H9 (cell line): ENCODE measurements around the gene ALKBH2. TPM values are rescaled to one million over a fixed set of nuclear protein-coding genes. Genes with fewer than 3 reads are reported as not detected.

Source experiments
- DNase-seq: peaks from one replicate; pipeline ENCODE4 v3.0.0-alpha.2; 2017
- H2AFZ ChIP-seq: one replicate; pipeline ENCODE4 v1.6.1; 2013; ENCODE audit warnings: mild to moderate bottlenecking, low read length, control low read depth, moderate library complexity
- H2AK5ac ChIP-seq: 2 replicates; pipeline ENCODE4 v1.6.1; 2013; ENCODE audit warnings: low read length, control low read depth, mixed read lengths; ENCODE audit not compliant: insufficient read length
- H2BK120ac ChIP-seq: one replicate; pipeline ENCODE4 v1.6.1; 2013; ENCODE audit warnings: low read depth, mild to moderate bottlenecking, low read length, control low read depth, inconsistent platforms; ENCODE audit not compliant: poor library complexity, severe bottlenecking
- H2BK12ac ChIP-seq: 2 replicates; pipeline ENCODE4 v1.6.1; 2013; ENCODE audit warnings: low read length, control low read depth, mixed read lengths, low read depth; ENCODE audit not compliant: insufficient read length
- H2BK15ac ChIP-seq: 2 replicates; pipeline ENCODE4 v1.6.1; 2013; ENCODE audit warnings: low read depth, low read length, control low read depth
- H2BK20ac ChIP-seq: one replicate; pipeline ENCODE4 v1.6.1; 2013; ENCODE audit warnings: low read depth, mild to moderate bottlenecking, low read length, control low read depth, inconsistent platforms; ENCODE audit not compliant: poor library complexity, severe bottlenecking
- H2BK5ac ChIP-seq: 2 replicates; pipeline ENCODE4 v1.6.1; 2013; ENCODE audit warnings: low read length, control low read depth, mixed read lengths; ENCODE audit not compliant: insufficient read length
- H3K14ac ChIP-seq: 2 replicates; pipeline ENCODE4 v1.6.1; 2013; ENCODE audit warnings: low read length, control low read depth; ENCODE audit not compliant: insufficient read depth
- H3K18ac ChIP-seq: 2 replicates; pipeline ENCODE4 v1.6.1; 2013; ENCODE audit warnings: low read depth, mild to moderate bottlenecking, mixed read lengths, low read length, control low read depth; ENCODE audit not compliant: insufficient read length
- H3K23ac ChIP-seq: 2 replicates; pipeline ENCODE4 v1.6.1; 2013; ENCODE audit warnings: low read length, control low read depth, mixed read lengths, low read depth; ENCODE audit not compliant: insufficient read length
- H3K23me2 ChIP-seq: 2 replicates; pipeline ENCODE4 v1.6.1; 2013; ENCODE audit warnings: low read depth, mild to moderate bottlenecking, mixed read lengths, low read length, control low read depth; ENCODE audit not compliant: insufficient read length, poor library complexity, severe bottlenecking
- H3K27ac ChIP-seq: 2 replicates; pipeline ENCODE4 v1.5.1; 2013; ENCODE audit warnings: low read length, control low read depth, mixed read lengths, low read depth; ENCODE audit not compliant: insufficient read length
- H3K27me3 ChIP-seq: 2 replicates; pipeline ENCODE4 v1.6.1; 2013; ENCODE audit warnings: low read length, control low read depth, inconsistent platforms; ENCODE audit not compliant: insufficient read depth
- H3K4ac ChIP-seq: 2 replicates; pipeline ENCODE4 v1.6.1; 2013; ENCODE audit warnings: low read depth, mild to moderate bottlenecking, control low read depth, inconsistent platforms, low read length, moderate library complexity
- H3K4me1 ChIP-seq: 2 replicates; pipeline ENCODE4 v1.6.1; 2013; ENCODE audit warnings: low read length, control low read depth, inconsistent platforms; ENCODE audit not compliant: insufficient read depth
- H3K4me2 ChIP-seq: 2 replicates; pipeline ENCODE4 v1.6.1; 2013; ENCODE audit warnings: low read length, control low read depth, mixed read lengths; ENCODE audit not compliant: insufficient read length, insufficient read depth
- H3K56ac ChIP-seq: 2 replicates; pipeline ENCODE4 v1.6.1; 2013; ENCODE audit warnings: low read depth, mild to moderate bottlenecking, mixed read lengths, low read length, control low read depth; ENCODE audit not compliant: insufficient read length
- H3K79me1 ChIP-seq: 2 replicates; pipeline ENCODE4 v1.6.1; 2013; ENCODE audit warnings: low read depth, mild to moderate bottlenecking, moderate library complexity, low read length, control low read depth, inconsistent platforms; ENCODE audit not compliant: insufficient read depth, poor library complexity, severe bottlenecking
- H3K79me2 ChIP-seq: 2 replicates; pipeline ENCODE4 v1.6.1; 2013; ENCODE audit warnings: low read length, control low read depth, inconsistent platforms; ENCODE audit not compliant: insufficient read depth
- H3K9ac ChIP-seq: 2 replicates; pipeline ENCODE4 v1.6.1; 2013; ENCODE audit warnings: low read length, control low read depth, mixed read lengths; ENCODE audit not compliant: insufficient read length; ENCODE audit errors: extremely low read depth
- H3K9me3 ChIP-seq: one replicate; pipeline ENCODE4 v1.6.1; 2013; ENCODE audit warnings: low read depth, low read length, inconsistent platforms; ENCODE audit not compliant: control insufficient read depth
- H3T11ph ChIP-seq: one replicate; pipeline ENCODE4 v1.6.1; 2013; ENCODE audit warnings: mild to moderate bottlenecking, low read length, control low read depth, inconsistent platforms
- H4K20me1 ChIP-seq: one replicate; pipeline ENCODE4 v1.6.1; 2013; ENCODE audit not compliant: control insufficient read depth, insufficient read length, insufficient read depth
- H4K5ac ChIP-seq: 2 replicates; pipeline ENCODE4 v1.6.1; 2013; ENCODE audit warnings: low read depth, mild to moderate bottlenecking, mixed read lengths, low read length, control low read depth; ENCODE audit not compliant: insufficient read length
- H4K8ac ChIP-seq: replicated peaks from 2 replicates; pipeline ENCODE4 v1.6.1; 2013; ENCODE audit warnings: low read length, control low read depth, mixed read lengths, low read depth; ENCODE audit not compliant: insufficient read length
- H4K91ac ChIP-seq: 2 replicates; pipeline ENCODE4 v1.6.1; 2013; ENCODE audit warnings: low read depth, mild to moderate bottlenecking, moderate library complexity, mixed read lengths, low read length, control low read depth; ENCODE audit not compliant: insufficient read length
- H3K27ac Mint-ChIP-seq, 3 experiments: 2 replicates in 2 of 3; 3 replicates in 1 of 3; pipeline ENCODE4 v1.8.0; 2020 to 2021; ENCODE audit warnings: mixed read lengths in 3 of 3, mild to moderate bottlenecking in 1 of 3, moderate library complexity in 1 of 3
- H3K27me3 Mint-ChIP-seq: 2 replicates; pipeline ENCODE4 v1.8.0; 2021; ENCODE audit warnings: low read depth, mild to moderate bottlenecking, moderate library complexity, mixed read lengths
- H3K36me3 Mint-ChIP-seq, 3 experiments: 2 replicates in 2 of 3; 3 replicates in 1 of 3; pipeline ENCODE4 v1.8.0; 2020 to 2021; ENCODE audit warnings: low read depth in 3 of 3, mixed read lengths in 3 of 3; ENCODE audit not compliant: insufficient read depth in 1 of 3
- H3K4me1 Mint-ChIP-seq, 2 experiments: 2 replicates each; pipeline ENCODE4 v1.8.0; 2020; ENCODE audit warnings: mixed read lengths in 2 of 2
- H3K4me3 Mint-ChIP-seq, 2 experiments: 2 replicates in 1 of 2; 3 replicates in 1 of 2; pipeline ENCODE4 v1.8.0; 2020 to 2021; ENCODE audit warnings: mild to moderate bottlenecking in 2 of 2, mixed read lengths in 2 of 2, moderate library complexity in 1 of 2
- H3K9me3 Mint-ChIP-seq, 2 experiments: 2 replicates in 1 of 2; 3 replicates in 1 of 2; pipeline ENCODE4 v1.8.0; 2020; ENCODE audit warnings: mild to moderate bottlenecking in 2 of 2, mixed read lengths in 2 of 2, moderate library complexity in 1 of 2
- CTCF ChIP-seq: fragments of 200-600 bp; sonication (generic); conservative IDR thresholded peaks from 3 replicates; pipeline ENCODE4 v1.8.0; 2021; ENCODE audit warnings: antibody characterized with exemption, mild to moderate bottlenecking
- WGBS: extraction: QIAGEN DNeasy Blood & Tissue Kit; methylation state at CpG from one replicate; pipeline ENCODE4 v1.1.7; 2013; ENCODE audit warnings: missing lambda C conversion rate, low lambda C conversion rate, mixed read lengths; ENCODE audit not compliant: insufficient read length; ENCODE audit errors: extremely low coverage; 5-methylcytosine and 5-hydroxymethylcytosine counted together
- total RNA-seq: library from RNA; stranded (reverse); gene quantifications from 2 replicates; pipeline ENCODE4 v1.2.1, GENCODE V29; 2021

ALKBH2 gene
- total RNA-seq, 1 experiment from 2014 or later: 24.4 TPM

DNA sequence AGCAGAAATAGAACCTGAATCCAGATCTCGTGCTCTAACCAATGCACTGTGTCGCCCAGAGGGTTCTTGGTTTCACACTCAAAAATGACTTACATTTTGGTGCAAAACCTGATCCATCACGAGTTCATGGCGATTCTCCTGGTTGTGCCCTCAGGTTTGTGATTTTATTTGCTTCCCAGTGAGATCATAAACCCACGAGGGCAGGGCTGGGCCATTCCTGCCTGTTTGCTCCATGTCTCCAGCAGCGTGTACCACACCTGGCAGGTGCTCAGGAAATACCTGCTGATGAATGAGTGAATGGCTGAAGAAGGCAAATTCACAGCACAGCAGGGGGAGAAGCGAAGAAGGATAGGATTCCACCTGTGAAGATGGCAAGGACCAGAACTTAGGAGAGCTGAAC lies 32.5 kb upstream of the ALKBH2 start:
- no peak overlapping the region for H2BK12ac ChIP-seq
- no CpG with 5 or more reads among the region's 7 CpGs for WGBS
- Mint-ChIP-seq H3K27ac (no peak overlapping the region), H3K27me3 (no peaks in the 10 kb centered on the region; the same call in 1 of the 2 replicates), H3K9me3 (no peaks in the 10 kb centered on the region), H3K4me3 (no peak overlapping the region), H3K36me3 (no peaks in the 10 kb centered on the region; a peak in 1 of 7 replicates), H3K4me1 (peaks cover 6 to 8% of the 10 kb centered on the region in 2 experiments)
- H3K4me2 ChIP-seq: no peak overlapping the region
- no peaks in the 10 kb centered on the region for H3K9me3 ChIP-seq
- H3K4ac ChIP-seq: no peak overlapping the region
- H4K8ac ChIP-seq: no peak overlapping the region
- peak overlapping the region; percentile 2 for H3K9ac ChIP-seq
- no peak overlapping the region for H3K27ac ChIP-seq
- H2BK15ac ChIP-seq: no peak overlapping the region
- H3K23ac ChIP-seq: no peak overlapping the region
- no peak overlapping the region for H3K14ac ChIP-seq
- H3T11ph ChIP-seq: no peak overlapping the region
- no peak for TF ChIP-seq CTCF
- H4K5ac ChIP-seq: no peak overlapping the region
- H2BK120ac ChIP-seq: no peak overlapping the region
- H3K23me2 ChIP-seq: no peaks in the 10 kb centered on the region
- H3K56ac ChIP-seq: no peak overlapping the region
- H2AK5ac ChIP-seq: no peak overlapping the region
- peaks cover 6% of the 10 kb centered on the region for H3K4me1 ChIP-seq
- no peaks in the 10 kb centered on the region for H4K20me1 ChIP-seq
- no peak overlapping the region for H4K91ac ChIP-seq
- no peaks in the 10 kb centered on the region for H3K79me2 ChIP-seq
- no peak for DNase-seq
- H3K27me3 ChIP-seq: no peaks in the 10 kb centered on the region
- H3K79me1 ChIP-seq: no peaks in the 10 kb centered on the region
- no peak overlapping the region for H3K18ac ChIP-seq
- no peak overlapping the region for H2BK20ac ChIP-seq
- no peak overlapping the region for H2AFZ ChIP-seq
- no peak overlapping the region for H2BK5ac ChIP-seq
